HG02759 (cell line): ENCODE results near the gene CCDC185.
"Not testable (repeated sequence)": the region's sequence is repeated elsewhere in the genome, so short reads cannot be mapped to it uniquely, and the experiment has no call there.

Experiments used
- ATAC-seq: cut with Tn5 transposase; IDR thresholded peaks from one replicate; pipeline ENCODE4 v1.9.1; 2021; ENCODE audit warnings: mild to moderate bottlenecking, moderate library complexity; ENCODE audit not compliant: unreplicated experiment

The CCDC185 gene

GRCh38 chr1:223394242-223394641, 1.0 kb downstream of the CCDC185 start:
- ATAC-seq = no peak

- no peak for ATAC-seq
Observed at GRCh38 chr1:223394706-223395105, 1.5 kb downstream of the CCDC185 start.

DNA sequence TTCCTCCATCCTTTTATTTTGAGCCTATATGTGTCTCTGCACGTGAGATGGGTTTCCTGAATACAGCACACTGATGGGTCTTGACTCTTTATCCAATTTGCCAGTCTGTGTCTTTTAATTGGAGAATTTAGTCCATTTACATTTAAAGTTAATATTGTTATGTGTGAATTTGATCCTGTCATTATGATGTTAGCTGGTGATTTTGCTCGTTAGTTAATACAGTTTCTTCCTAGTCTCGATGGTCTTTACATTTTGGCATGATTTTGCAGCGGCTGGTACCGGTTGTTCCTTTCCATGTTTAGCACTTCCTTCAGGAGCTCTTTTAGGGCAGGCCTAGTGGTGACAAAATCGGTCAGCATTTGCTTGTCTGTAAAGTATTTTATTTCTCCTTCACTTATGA, 6.2 kb downstream of the CCDC185 start:
- ATAC-seq = not testable (repeated sequence)

GRCh38 chr1:223401873-223402789, 8.9 kb downstream of the CCDC185 start:
- ATAC-seq = no peak

GRCh38 chr1:223402790-223403142, 9.6 kb downstream of the CCDC185 start:
- no peak for ATAC-seq

GRCh38 chr1:223403184-223403815, 10.1 kb downstream of the CCDC185 start:
- ATAC-seq = no peak

- ATAC-seq = no peak
Observed at GRCh38 chr1:223405507-223405906, 12.3 kb downstream of the CCDC185 start.

GRCh38 chr1:223410036-223410435, 16.8 kb downstream of the CCDC185 start:
- no peak for ATAC-seq

DNA sequence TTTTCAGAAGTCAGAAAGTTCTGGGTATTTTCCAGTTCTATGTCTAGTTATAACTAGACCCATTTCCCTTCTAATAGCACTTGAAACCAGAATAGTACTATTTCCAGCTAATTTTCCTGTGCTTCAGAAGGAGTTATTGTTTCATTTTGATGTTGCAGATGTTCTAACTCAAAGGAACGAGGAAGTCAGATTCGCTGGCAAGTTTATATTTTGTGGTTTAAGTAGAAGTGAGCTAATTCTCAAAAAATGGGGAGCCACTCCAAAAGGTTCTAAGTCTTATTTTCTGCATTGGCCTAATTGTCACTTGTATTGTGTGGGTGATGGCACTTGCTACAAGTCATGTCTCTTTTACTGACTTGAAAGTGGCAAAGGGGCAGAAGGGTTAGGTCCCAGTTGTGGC, 18.1 kb downstream of the CCDC185 start:
- no peak for ATAC-seq

DNA sequence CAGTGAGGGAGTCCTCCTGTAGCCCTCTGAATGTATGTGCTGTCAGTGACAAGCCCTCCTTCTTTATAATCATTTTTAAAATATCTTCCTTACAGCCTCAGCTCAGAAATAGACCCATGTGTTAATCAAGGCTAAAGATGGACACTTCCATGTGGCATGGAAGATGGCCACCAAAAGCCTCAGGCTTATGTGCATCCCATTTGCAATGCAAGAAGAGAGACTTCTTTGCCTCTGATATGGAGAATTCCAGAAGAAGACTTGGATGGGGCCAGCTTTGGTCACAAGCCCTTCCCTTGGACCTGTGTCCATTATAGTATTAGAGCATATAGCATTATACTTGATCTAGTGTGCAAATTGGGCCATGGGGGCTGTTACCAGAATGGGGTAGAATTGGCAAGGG, 18.5 kb downstream of the CCDC185 start:
- no peak for ATAC-seq

DNA sequence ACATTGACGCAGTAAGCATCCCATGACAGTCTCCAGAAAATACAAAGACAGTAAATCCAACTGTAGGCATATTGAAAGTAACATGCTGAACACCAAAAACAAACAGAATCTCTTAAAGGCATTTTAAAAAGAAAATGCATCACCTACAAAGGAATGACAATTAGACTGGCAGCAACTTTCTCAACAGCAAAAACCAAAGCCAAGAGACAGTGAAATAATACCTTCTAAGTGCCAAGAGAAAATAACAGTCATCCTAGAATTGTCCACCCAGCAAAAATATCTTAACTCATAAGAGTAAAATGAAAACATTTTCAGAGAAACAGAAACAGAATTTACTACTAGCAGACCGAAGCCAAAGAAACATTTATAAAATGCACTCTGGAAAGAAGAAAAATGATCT, 20.0 kb downstream of the CCDC185 start:
- ATAC-seq = no peak

DNA sequence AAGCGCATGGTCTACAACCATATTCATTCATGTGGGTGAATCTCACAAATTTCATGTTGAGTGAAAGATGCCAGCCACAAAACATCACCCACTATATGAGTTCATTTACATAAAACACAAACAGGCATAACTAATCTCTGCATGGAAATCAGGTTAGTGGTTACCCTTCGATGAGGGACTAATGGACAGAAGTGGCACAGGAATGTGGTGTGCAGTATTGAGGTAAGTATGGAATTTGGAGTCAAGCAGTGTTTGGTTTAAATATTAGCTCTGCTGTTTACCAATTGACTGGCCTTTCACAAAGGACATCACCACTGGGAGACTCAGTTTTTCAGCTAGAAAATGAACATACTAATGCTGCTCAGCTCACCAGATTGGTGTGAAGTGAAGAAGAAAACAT, 24.2 kb downstream of the CCDC185 start:
- no peak for ATAC-seq

DNA sequence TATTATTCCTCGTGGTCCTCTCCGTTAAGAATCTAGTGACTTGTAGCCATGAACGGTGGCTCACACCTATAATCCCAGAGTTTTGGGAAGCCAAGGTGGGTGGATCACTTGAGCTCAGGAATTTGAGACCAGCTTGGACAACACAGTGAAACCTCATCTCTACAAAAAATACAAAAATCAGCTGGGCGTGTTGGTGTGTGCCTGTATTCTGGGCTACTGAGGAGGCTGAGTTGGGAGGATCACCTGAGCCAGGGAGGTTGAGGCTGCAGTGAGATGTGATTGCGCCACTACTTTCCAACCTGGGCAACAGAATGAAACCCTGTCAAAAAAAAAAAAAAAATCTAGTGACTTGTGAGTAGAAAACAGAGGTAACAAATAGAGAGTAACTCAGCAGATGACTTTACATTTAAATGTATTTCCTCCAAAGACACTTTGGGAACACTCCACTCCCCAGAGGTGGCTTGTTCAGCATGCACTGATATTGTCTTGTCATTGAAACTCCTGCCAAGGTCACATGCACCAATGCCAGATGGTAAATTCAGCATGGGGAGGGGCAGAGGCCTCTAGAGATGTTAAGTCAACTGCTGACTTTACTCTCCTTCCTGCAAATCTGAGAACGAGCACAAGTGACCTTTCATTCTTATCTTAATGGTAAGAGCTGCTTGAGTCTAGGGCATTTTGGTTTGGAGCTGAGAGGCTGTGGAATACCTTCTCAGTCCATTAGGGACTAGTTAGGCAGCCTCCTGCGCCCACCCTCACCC, 24.9 kb downstream of the CCDC185 start:
- no peak for ATAC-seq

GRCh38 chr1:223419115-223419514, 25.9 kb downstream of the CCDC185 start:
- ATAC-seq = no peak

DNA sequence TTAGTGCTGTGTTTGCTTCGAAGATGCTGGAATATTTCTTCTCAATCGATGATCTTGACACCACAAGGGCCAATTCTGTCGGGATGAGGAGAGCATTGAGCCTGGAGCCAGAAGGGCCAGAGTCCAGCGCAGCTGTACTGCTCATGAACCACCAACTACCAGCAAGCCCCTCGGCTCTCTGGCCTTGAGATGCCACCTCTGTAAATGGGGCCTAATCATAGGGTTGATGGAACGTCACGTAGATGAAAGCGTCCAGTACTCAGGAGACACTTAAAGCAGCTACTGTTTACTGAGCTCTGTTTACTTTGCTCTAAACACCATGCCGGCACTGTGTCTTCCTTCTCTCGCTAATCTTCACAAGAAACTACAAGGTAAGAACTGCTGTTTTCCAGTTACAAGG, 26.3 kb downstream of the CCDC185 start:
- ATAC-seq = no peak

GRCh38 chr1:223421025-223421424, 27.8 kb downstream of the CCDC185 start:
- no peak for ATAC-seq

DNA sequence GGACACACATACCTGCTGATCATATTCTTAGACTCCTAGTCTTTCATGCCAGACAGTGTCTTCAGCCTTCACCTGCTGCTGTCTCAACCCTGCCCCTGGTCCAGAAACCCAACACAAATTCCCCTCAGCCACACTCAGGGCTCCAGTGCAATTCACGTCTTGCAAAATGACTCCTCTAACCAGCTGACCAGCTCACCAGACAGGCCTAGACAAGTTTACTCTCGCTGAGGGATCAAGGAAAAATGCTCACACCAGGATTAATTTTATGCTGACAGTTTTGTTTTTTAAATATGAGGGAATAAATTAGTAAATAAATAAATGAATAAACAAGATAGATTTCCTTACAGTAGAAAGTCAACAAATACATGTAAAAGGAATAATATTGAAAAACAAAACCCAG, 28.5 kb downstream of the CCDC185 start:
- no peak for ATAC-seq

- no peak for ATAC-seq
Observed at GRCh38 chr1:223422911-223423310, 29.7 kb downstream of the CCDC185 start.

GRCh38 chr1:223423641-223424233, 30.5 kb downstream of the CCDC185 start:
- ATAC-seq = no peak

DNA sequence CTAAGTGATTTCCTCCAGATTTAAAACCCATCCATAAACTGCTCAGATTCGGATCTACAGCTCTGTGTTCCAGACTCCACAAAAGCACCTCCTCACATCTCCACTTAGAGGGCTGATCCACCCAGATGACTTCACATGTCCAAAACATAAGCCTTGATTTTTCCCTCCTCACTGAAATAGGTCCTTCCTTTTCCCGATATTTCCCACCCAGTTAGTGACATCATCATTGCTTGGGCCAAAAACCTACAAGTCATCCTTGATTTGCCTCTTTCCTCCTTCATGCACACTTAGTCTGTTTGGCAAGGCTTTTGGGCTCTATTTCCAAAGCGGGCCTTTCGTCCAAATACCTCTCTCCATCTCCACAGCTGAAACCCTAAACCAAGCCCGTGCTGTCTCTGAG, 32.3 kb downstream of the CCDC185 start:
- no peak for ATAC-seq

DNA sequence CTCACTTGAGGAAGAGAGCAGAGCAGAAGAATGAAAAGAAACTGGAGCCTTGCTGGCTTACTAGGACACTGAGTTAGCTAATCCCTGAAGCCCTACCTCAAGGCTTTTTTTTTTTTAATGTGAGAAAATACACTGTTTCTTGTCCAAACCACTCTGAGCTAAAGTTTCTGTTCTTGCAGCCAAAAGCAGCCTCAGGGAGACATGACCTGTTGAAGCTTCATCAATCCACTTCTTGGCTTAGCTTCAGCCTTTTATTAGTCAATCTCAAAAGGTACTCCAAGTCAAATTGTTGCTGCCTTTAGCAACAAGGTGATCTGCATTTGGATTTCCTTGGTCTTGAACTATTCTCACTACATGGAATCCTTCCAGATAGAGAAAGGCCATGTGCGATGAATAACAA, 33.7 kb downstream of the CCDC185 start:
- ATAC-seq = no peak
